ENCODE results near the gene OR5M8. TPM values are rescaled to one million over a fixed set of nuclear protein-coding genes. Genes with fewer than 3 reads are reported as not detected.

The OR5M8 gene
- total RNA-seq, 1 donor from 2014 or later = not detected

DNA sequence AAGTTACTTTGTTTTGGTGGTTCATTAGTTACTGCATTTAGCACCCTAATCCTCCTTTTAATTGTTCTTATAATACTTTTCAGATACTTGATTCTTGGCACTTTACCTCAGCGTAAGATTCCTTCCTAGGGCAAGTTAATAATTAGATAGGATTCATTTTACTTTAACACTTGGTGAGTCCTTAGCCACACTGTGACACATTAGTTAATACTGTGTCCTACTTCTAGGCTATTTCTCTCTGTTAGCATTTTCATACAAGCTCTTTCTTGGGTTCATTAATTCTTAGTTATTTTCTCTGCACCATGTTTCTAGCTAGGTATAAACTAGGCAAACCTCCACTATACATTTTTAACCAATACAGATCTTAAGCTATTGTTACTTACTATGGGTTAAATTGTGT is 34.1 kb downstream of the OR5M8 start:
- no peak overlapping the region for H3K27ac Mint-ChIP-seq
- peaks cover 3% of the 10 kb centered on the region for H3K9me3 Mint-ChIP-seq
- no peaks in the 10 kb centered on the region for H3K4me1 Mint-ChIP-seq
- H3K36me3 Mint-ChIP-seq = no peaks in the 10 kb centered on the region
- TF ChIP-seq, protein P1, sequence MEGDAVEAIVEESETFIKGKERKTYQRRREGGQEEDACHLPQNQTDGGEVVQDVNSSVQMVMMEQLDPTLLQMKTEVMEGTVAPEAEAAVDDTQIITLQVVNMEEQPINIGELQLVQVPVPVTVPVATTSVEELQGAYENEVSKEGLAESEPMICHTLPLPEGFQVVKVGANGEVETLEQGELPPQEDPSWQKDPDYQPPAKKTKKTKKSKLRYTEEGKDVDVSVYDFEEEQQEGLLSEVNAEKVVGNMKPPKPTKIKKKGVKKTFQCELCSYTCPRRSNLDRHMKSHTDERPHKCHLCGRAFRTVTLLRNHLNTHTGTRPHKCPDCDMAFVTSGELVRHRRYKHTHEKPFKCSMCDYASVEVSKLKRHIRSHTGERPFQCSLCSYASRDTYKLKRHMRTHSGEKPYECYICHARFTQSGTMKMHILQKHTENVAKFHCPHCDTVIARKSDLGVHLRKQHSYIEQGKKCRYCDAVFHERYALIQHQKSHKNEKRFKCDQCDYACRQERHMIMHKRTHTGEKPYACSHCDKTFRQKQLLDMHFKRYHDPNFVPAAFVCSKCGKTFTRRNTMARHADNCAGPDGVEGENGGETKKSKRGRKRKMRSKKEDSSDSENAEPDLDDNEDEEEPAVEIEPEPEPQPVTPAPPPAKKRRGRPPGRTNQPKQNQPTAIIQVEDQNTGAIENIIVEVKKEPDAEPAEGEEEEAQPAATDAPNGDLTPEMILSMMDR (IDR thresholded peaks at IDR 0.05; ENCODE audit: unreplicated experiment) = no peak
- H3K27me3 Mint-ChIP-seq (ENCODE audit: low read depth) = peaks cover 1% of the 10 kb centered on the region
- no peak overlapping the region for H3K4me3 Mint-ChIP-seq
- DNase-seq (ENCODE audit: low spot score in 2 of 2, unreplicated experiment in 2 of 2) = no peak

DNA sequence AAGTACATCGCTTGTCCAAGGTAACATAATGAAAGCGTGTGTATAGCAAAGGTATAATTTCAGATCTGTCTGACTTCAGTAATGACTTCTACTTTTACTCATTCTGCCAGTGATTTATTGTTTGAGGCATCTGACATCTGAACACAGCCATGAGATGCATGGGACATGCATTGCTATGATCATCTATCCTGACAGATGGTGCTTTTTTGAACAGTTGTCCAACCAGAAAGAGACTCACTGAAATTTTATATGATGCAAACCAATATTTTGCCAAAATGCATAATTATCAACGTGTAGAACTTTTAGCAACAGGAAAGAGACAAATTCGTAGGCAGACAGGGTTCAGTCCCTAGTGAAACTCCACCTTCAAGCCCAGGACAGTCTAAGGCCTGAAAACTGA is 37.6 kb downstream of the OR5M8 start:
- no peaks in the 10 kb centered on the region for H3K4me1 Mint-ChIP-seq
- DNase-seq (ENCODE audit: low spot score in 2 of 2, unreplicated experiment in 2 of 2) = no peak
- no peak overlapping the region for H3K4me3 Mint-ChIP-seq
- peaks cover 1% of the 10 kb centered on the region for H3K27me3 Mint-ChIP-seq (ENCODE audit: low read depth)
- no peaks in the 10 kb centered on the region for H3K36me3 Mint-ChIP-seq
- peaks cover 7% of the 10 kb centered on the region for H3K9me3 Mint-ChIP-seq
- TF ChIP-seq, protein P1 (IDR thresholded peaks at IDR 0.05; ENCODE audit: unreplicated experiment) = no peak
- H3K27ac Mint-ChIP-seq = no peak overlapping the region

Other genes starting within 250 kb of the OR5M8 start
- gene OR5T3, start 239.1 kb downstream of the OR5M8 start, total RNA-seq = not detected in 3 replicates
- not detected in 3 replicates for gene OR5T1, start 217.2 kb downstream of the OR5M8 start, total RNA-seq
- not detected in 3 replicates for gene OR8H1, start 199.1 kb downstream of the OR5M8 start, total RNA-seq
- gene OR8K3, start 176.2 kb downstream of the OR5M8 start, total RNA-seq = not detected in 3 replicates
- not detected in 3 replicates for gene OR8K1, start 145.3 kb downstream of the OR5M8 start, total RNA-seq
- gene OR8J1, start 137.1 kb downstream of the OR5M8 start, total RNA-seq = not detected in 3 replicates
- gene OR8U1, start 115.7 kb downstream of the OR5M8 start, total RNA-seq = not detected in 3 replicates
- gene OR5AL1, start 78.7 kb downstream of the OR5M8 start, total RNA-seq = not detected in 3 replicates
- not detected in 3 replicates for gene OR5M3, start 18.0 kb downstream of the OR5M8 start, total RNA-seq
- not detected in 3 replicates for gene OR5M11, start 51.9 kb upstream of the OR5M8 start, total RNA-seq
- gene OR5M10, start 86.4 kb upstream of the OR5M8 start, total RNA-seq = not detected in 3 replicates
- gene OR5M1, start 123.5 kb upstream of the OR5M8 start, total RNA-seq = not detected in 3 replicates
- not detected in 3 replicates for gene OR5AP2, start 151.1 kb upstream of the OR5M8 start, total RNA-seq
- not detected in 3 replicates for gene OR5AR1, start 172.3 kb upstream of the OR5M8 start, total RNA-seq
- not detected in 3 replicates for gene OR9G1, start 207.7 kb upstream of the OR5M8 start, total RNA-seq

Measured in mesothelial cell of epicardium (in vitro differentiated cells).